GM18517 (cell line): ENCODE results near the gene WWC2.
"Not testable (repeated sequence)": the region's sequence is repeated elsewhere in the genome, so short reads cannot be mapped to it uniquely, and the experiment has no call there.

Experiments
- ATAC-seq: cut with Tn5 transposase; IDR thresholded peaks from one replicate; pipeline ENCODE4 v1.9.1; 2021; ENCODE audit warnings: mild to moderate bottlenecking, moderate library complexity; ENCODE audit not compliant: unreplicated experiment

Gene WWC2

DNA sequence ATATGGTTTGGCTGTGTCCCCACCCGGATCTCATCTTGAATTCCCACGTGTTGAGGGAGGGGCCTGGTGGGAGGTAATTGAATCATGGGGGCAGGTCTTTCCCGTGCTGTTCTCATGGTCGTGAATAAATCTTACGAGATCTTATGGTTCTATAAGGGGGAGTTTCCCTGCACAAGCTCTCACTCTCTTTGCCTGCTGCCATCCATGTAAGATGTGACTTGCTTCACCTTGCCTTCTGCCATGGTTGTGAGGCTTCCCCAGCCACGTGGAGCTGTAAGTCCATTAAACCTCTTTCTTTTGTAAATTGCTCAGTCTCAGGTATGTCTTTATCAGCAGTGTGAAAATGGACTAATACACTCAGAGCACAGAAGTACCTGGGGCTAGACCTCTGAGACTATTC is 227.3 kb downstream of the WWC2 start:
- not testable (repeated sequence) for ATAC-seq

DNA sequence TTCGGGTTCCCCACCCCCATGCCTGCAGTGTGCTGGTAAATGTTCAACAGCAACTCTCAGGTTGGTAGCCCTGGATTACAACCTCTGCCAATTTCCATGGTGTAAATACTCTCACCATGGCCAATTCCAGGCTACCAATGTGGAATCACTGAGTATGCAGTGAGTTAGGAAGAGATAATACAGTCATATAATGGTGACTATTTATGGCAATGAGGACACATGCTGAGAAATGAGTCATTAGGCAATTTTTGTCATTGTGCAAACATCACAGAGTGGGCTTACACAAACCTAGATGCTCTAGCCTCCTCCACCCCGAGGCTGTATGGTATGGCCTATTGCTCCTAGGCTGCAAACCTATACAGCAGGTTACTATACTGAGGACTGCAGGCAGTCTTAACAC is 227.8 kb downstream of the WWC2 start:
- no peak for ATAC-seq

DNA sequence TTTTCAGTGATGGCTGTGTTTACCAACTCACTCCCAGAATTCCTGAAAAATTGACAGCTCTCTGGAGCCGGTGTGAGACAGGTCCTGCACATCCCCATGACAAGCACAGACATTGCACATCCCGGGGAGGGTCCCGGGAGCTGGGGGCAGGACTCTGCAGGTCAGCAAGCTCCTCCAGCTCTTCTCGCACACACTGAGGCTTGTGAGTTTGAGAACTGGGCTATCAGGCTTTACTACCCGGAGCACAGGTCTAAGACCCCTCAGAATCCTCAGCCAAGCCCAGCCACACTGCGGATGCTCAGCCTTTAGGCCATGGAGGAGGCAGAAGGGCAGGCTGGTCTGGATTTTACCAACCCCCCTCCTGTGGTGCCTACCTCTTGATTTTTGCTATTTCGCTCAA is 228.8 kb downstream of the WWC2 start:
- no peak for ATAC-seq

DNA sequence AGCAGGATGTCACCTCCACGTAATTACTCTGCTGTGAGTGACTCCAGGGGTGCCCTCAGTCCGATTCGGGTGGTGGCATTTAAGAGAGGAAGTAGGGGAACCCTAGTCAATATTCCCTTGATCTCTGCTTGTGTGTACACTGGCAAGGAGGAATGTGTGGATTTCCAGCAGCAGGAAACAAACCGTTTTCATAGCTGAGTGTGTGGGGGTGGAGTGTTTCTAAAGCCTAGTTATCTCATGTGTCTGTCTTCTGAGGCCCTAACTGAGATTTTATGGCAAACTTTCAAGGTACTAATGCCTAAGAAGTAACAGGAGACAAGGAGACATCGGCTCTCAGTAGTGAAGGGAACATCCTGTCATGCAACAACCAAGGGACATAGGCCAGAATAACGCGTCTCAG is 229.8 kb downstream of the WWC2 start:
- no peak for ATAC-seq

DNA sequence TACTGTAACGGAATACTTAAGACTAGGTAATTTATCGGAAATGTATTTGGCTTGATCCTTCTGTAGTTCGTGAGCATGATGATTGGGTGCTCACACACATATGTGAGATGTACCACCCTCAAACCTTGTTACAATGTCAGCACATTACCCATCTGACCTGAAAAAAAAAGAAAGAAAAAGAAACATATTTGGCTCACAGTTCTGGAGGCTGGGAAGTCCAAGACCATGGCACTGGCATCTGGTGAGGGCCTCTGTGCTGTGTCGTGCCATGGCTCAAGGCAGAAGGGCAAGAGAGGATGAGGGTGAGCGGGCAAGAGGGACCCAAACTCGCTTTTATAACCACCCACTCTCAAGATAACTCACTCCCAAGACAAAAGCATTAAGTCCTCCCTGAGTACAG is 230.2 kb downstream of the WWC2 start:
- ATAC-seq: no peak

DNA sequence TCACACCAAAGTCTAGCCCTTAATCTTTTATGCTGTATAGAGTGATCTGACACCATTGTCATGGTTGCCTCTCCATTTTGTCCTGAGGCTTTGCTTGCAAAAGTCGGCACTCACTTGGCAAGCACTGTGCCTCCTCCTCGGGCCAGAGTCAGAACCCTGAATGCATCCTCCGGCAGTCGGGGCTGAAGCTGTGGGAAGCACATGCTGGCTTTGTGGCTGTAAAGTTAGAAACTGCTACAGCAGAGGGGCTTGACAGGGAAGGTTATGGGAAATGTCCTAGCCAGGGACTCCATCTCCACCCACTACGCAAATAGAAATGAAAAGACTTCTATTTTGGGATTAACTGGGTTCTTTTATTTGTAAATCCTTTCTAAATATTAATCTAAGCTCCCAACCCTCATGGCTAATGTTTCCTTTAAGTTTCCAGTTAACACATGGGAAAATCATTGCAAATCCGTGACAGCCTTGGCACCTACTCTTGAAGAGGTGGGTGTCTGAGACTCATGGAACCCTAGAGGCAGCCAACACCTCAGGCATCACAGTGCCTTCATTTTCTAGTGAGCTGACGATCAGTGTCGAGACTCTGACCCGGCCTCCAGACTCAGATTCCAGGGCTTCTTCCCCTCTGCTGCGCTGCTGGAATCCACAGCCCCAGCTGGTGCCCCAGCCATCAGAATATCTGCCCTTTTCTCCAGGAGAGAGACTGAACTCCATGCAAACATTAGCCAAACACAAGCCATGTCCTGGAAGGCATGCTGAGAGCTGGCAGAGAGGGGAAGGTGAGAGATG is 231.1 kb downstream of the WWC2 start:
- ATAC-seq: no peak

DNA sequence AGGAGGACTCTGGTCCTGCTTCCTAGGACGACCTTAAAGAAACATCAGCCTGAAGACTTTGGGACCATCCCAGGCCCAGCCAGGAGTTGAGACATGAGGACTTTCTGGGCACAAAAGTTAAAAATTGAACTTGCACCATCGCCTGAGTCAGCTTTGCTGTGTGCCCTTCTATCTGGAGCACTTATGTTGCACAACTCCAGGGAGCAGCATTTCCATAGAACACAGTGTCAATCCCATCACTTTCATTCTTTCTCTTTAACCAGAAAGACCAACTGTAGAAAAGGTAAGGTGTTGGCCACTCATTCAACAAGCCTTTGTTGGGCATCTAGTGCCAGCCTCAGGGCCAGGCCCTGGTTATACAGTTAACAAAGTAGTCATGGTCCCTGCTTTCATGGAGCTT is 231.8 kb downstream of the WWC2 start:
- ATAC-seq: no peak

DNA sequence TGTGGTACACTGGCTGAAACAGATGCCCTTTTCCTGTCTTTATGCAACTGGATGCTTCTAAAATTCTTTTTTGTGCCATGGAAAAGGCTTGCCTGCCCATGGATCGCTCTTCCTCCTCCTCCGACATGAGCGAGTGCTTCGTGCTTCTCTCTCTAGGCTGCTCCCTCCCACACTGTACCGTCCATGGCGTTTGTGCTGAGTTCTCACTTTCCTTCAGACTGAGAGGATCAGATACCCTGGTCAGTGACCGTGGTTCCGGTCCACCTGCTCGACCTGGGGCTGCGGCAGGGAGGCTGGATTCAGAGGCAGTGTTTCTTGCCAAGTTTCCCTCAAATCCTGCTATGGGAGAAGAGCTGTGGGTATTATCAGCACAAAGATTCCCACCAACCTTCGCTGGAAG is 233.4 kb downstream of the WWC2 start:
- no peak for ATAC-seq

DNA sequence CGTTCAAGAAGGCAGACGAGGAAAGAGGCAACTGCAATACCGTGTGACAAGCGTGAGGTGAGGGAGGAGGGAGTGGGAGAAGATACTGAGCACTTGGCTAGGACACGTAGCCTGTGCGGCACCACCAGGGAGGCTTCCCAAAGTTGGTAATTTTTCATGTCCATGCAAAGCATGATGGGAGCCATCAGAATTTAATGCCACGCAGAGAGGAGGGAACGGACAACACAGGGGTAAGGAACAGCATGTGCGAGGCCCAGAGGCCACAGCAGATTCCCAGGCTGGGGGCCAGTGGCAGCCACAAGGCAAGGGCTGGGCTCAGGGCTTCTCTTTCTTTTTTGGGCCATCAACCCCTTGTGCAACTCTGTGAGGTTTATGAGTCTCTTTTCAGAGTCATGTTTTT is 234.1 kb downstream of the WWC2 start:
- ATAC-seq: no peak

DNA sequence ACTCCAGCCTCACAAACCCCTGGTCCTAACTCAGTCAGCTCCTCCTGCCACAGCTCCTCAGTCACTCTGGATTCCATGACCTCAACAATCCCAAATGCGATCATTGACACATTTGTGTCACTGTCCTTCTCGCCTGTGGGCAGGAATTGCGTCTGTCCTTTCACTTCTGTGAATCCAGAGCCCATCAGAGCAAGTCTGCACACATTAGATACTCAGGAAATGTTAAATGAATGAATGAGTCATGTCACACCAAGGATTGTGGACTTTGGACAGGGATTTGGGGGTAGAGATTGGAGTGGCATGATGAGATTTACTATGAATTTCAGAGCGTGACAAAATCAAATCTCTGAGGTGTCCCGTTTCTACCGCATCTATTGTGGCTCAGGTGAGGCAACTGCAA is 234.9 kb downstream of the WWC2 start:
- ATAC-seq: no peak

DNA sequence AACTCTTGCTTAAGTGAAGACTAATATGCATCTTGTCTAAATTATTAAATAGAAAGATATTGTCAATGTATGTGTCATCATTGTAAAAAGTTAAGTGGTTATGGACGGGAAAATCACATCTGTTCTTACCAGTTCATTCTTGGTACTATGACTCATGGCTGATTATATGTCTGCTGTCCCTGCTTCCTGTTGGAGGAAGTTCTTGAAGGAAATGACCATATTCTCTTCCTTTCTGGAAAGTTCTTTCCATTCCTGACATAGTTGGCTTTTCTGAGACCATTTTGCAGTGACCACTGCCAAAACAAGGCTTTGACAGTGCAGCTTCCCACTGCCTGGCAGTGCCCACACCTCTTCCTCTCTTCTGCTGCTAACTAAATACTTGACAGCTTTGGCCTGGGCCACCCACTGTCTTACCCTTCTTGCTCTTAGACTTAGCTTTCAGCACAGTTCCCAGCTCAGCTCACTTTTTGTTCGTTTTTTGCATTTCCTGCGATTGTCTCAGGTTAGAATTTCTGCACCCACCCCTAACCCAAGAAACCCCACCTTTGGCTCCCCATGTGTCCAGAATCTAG is 236.4 kb downstream of the WWC2 start:
- no peak for ATAC-seq

DNA sequence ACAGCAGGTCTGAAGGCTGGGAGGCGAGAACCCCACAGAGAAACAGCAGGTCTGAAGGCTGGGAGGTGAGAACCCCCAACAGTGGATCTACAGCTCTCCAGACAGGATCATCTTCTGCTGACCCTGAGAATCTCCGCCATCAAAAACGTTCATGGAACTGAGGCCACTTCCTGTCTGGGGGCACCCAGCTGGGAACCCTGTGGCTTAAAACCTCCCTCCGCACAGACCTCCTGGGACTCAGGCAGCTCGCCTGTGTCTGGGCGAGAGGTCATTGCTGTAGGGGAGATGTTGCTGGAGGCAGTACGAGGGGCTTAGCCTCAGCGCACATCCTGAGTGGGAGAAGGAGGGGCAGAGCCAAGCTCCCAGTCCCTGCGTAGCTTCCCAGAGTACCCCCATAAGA is 238.3 kb downstream of the WWC2 start:
- no peak for ATAC-seq

DNA sequence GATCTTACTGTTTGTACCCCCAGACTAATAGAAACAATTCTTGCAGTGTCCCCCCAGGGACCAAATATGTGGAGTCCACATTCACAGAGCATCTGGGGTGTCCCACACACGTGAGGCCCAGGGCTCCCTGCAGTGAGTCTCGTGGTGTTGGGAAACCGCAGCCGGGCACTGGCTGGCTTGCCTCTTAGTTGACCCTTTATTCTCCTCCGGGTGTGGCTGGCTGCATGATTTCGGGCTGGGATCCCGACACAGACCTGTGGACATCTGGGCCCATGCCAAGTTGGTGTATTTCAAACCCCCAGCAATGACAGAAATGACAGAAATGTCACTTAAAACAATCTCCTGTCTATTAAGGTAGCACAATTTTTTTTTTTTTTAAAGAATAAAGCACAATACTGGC is 238.8 kb downstream of the WWC2 start:
- no peak for ATAC-seq

DNA sequence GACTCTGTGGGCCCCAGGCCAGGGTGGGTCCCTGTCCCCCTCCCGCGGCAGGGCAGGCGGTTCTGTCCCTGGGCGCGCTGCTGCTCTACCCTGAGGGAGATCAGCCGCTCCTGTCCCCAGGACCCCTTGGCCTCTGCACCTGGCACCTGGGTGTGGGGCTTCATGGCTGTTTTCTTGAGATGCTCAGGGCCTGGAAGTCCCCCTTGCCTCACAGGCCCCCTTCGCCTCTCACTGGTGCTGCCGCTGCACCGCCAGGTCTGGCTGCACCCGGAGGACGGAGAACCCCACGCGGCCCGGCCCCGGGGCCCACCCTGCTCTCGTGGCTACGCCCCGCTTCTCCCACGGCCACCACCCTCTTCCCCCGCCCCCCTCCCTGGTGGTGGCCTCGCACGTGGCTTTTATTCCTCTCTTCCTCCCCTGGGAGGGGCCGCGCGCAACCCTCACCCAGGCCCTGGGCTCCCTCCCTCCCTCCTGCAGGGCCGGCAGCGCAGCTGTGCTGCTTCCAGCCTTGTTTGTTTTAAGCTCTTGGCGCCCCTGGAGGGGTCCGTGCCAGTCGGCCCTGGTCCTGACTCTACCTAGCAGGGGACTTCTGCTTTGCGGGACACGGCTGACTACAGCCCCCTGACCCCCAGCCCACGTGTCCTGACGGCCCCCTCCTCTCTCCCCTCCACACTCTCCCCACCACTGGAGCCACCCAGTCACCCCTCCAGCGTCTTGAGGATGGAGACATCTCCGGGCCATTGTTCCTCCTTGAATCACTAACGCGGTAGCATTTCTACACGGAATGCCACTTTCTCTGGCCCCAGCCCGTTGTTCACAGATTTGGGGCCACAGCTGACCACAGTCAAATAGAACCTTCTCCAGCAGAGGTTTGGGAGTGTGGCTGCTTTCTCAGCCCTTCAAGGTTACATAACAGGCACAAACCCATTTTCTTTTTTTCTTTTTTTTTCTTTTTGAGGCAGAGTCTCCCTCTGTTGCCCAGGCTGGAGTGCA is 243.8 kb downstream of the WWC2 start:
- ATAC-seq: no peak

DNA sequence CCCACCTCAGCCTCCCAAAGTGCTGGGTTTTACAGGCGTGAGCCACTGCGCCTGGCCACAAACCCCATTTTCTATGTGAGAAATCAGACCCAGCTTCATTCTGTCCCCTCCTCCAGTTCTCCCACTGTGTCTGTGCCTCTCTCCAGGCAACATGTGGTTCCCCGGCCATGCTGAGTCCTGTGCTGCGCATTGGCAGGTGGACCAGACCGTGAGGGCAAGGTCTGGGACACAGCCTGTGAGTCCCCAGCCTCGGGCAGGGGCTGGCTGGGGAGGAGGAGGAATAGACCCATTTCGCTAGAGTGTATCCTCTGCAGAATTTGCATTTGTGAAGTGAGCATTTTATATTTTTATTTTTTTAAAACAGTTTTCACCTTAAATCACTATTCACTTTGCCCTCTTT is 244.7 kb downstream of the WWC2 start:
- no peak for ATAC-seq

DNA sequence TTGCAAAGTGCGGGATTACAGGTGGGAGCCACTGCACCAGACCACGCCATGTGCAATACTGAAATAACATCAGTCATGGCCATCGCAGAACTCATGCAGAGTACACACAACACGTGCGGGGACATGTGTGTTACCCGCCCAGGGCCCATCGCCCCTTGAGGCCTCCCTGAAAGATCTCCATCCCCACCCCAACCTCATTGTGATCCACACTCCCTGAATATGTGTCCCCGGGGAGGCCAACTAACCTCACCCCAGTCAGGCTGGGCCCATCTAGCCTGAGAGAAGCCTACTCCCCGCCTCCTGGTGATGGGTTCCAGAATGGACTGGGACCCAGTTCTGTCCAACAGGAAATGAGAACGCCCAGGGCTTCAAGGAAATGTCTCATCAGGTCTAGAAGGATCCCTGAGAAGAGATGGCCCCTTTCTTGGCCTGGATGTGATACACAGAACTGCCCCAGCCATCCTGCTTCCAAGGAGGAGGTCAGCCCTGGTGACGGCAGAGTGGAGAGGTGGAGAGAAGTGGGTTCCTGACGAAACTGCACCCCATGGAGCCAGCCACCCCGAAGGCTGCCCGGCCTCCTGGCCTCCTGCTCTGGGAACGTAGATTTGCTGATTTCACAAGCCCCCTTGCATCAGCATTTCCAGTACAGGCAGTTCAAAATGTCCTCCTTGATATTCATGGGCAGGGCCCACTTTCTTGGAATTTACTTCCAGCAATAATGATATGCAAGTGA is 245.6 kb downstream of the WWC2 start:
- no peak for ATAC-seq

DNA sequence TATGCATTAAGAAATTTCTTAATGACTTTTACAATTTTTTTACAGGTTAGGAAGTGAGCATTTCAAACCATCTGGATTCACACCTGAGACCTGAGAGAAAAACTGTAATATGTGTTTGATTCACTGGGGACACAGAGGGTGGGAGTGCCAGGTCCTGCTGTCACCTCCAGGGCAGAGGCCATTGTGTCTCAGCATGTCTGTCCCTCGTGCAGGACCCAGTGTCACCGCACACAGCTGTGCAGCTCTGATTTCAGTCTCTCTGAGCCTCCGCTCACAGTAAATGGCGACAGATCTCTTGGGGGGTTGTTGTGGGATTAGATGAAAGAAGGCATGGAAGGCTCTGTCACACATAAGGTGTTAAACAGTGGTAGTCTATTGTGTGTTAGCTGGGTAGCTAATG is 246.2 kb downstream of the WWC2 start:
- no peak for ATAC-seq

DNA sequence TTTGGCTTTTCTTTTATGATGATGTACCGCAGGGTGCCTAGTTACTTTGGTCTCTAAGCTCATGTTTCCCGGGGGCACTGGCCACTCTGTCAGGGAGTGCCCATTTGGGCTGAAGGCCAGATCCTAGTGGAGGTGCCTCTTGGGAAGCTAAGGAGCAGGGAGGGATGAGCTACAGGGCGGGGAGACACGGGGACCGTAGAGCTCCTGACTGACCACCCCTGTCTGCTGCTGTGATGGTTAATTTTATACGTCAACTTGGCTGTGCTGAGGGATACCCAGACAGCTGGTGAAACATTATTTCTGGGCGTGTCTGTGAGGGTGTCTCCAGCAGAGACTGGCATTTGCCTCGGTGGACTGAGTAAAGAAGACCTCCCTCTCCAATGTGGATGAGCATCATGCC is 248.1 kb downstream of the WWC2 start:
- no peak for ATAC-seq

DNA sequence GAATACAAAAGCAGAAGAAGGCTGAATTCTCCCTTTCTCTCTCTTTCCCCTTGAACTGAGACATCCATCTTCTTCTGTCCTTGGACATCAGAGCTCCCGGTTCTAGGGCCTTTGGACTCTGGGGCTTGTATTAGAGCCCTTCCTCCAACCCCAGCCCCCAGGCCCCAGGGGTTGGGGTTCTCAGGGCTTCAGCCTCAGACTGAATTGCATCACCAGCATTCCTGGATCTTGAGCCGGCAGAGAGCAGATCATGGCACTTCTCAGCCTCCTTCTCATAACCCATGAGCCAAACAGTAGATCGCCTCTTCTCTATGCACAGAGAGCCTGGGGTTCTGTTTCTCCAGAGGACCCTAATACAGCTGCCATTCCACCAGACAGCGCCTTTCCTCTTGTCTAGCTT is 248.5 kb downstream of the WWC2 start:
- no peak for ATAC-seq

DNA sequence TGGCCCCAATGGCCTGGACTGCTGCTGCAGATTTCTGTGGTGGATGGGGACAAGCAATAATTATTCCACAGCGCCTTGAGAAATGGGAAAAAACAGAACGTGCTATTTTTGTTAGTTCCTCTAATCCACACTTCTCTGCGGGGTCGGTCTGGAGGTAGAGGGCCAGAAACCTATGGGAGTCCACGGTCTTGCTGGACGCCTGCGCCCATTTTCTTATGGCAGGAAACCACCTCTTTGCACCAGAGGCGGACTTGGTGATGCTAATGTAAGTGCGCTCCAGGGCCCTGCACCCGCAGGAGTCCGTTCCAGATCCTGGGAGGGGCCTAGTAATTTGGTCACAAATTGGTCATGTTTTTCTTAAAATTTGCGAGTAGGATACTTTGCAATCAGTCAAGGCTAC is 249.1 kb downstream of the WWC2 start:
- no peak for ATAC-seq
